Left lung (tissue), 10 donors: ENCODE results near the gene FBXL7. TPM values are rescaled to one million over a fixed set of nuclear protein-coding genes. Genes with fewer than 3 reads are reported as not detected.

ENCODE experiments used
- ATAC-seq: fragments of 200-7000 bp; cut with Tn5 transposase; one replicate; pipeline ENCODE4 v1.9.1; 2020; ENCODE audit warnings: moderate library complexity
- DNase-seq, 4 donors: peaks; one replicate each; pipeline ENCODE4 v3.0.0-alpha.2; 2013 to 2020
- H3K27ac ChIP-seq, 2 donors: fragments of 200-600 bp; sonication (generic) in 1 of 2; one replicate each; pipeline versions ENCODE4 v1.5.0 to v1.8.0; 2020 to 2021
- H3K27me3 ChIP-seq, 2 donors: fragments of 200-600 bp; sonication (generic) in 1 of 2; one replicate each; pipeline versions ENCODE4 v1.5.0 to v1.8.0; 2020 to 2021
- H3K36me3 ChIP-seq, 2 donors: fragments of 200-600 bp; sonication (generic) in 1 of 2; one replicate each; pipeline versions ENCODE4 v1.5.0 to v1.8.0; 2020 to 2021
- H3K4me1 ChIP-seq, 2 donors: fragments of 200-600 bp; one replicate each; pipeline ENCODE4 v1.8.0; 2021
- H3K4me3 ChIP-seq, 2 donors: fragments of 200-600 bp; sonication (generic) in 1 of 2; one replicate each; pipeline versions ENCODE4 v1.5.0 to v1.8.0; 2020 to 2021; ENCODE audit warnings: mild to moderate bottlenecking in 1 of 2
- H3K9me3 ChIP-seq, 2 donors: fragments of 200-600 bp; sonication (generic) in 1 of 2; one replicate each; pipeline versions ENCODE4 v1.5.0 to v1.8.0; 2020 to 2021
- CTCF ChIP-seq, 2 donors: fragments of 200-600 bp; sonication (generic) in 1 of 2; IDR thresholded peaks; one replicate each; pipeline versions ENCODE4 v1.5.0 to v1.8.0; 2021; ENCODE audit warnings: antibody characterized with exemption in 2 of 2
- intact Hi-C, 2 donors: fragments of 100-400 bp; cut with DNase I; formaldehyde crosslinking; loops; one replicate each; pipeline versions ENCODE4 v1.11.2 to v1.14.2; 2022
- polyA plus RNA-seq, 6 donors: library from polyadenylated mRNA; unstranded; fragments of 120-200 nt; gene quantifications; one replicate each; pipeline ENCODE4 v1.2.1, GENCODE V29; 2013; ENCODE audit not compliant: insufficient read length in 6 of 6
- total RNA-seq, 2 donors: library from RNA; stranded (reverse); fragmentation: NEBNext Ultra II Directional; extraction: Animal tissue kit (Norgen Biotek cat#: 25700); gene quantifications; one replicate each; pipeline ENCODE4 v1.2.1, GENCODE V29; 2021
- donor health status: DM: no; HTN: yes; CAD: no.
- donor health status: DM: no; HTN: no; CAD: no.

FBXL7 gene
- total and polyA plus RNA-seq, 8 donors: 12.0 to 32.4 (median 28.1) TPM

- ATAC-seq (no peak), DNase-seq (no peak)
- H3K4me3 ChIP-seq: no peak overlapping the region
- no peak overlapping the region for H3K27ac ChIP-seq
- H3K9me3 ChIP-seq: no peaks in the 10 kb centered on the region
- no peaks in the 10 kb centered on the region for H3K4me1 ChIP-seq
- intact Hi-C loops: no loop called here
- H3K36me3 ChIP-seq: no peaks in the 10 kb centered on the region
- no peak for TF ChIP-seq CTCF (IDR thresholded peaks at IDR 0.05)
- no peaks in the 10 kb centered on the region for H3K27me3 ChIP-seq
These were observed 238.1 kb downstream of the FBXL7 start for GRCh38 chr5:15737871-15738664.

- H3K9me3 ChIP-seq: peaks cover 0 to 9% of the 10 kb centered on the region in 2 donors
- H3K36me3 ChIP-seq: no peaks in the 10 kb centered on the region
- intact Hi-C loops: no loop called here
- no peaks in the 10 kb centered on the region for H3K27me3 ChIP-seq
- no peak overlapping the region for H3K4me3 ChIP-seq
- no peak for TF ChIP-seq CTCF (IDR thresholded peaks at IDR 0.05)
- DNase-seq: no peak
- H3K27ac ChIP-seq: no peak overlapping the region
- no peaks in the 10 kb centered on the region for H3K4me1 ChIP-seq
- ATAC-seq: no peak
These were observed 240.4 kb downstream of the FBXL7 start for GRCh38 chr5:15740383-15740782.

GRCh38 chr5:15741591-15741990, 241.6 kb downstream of the FBXL7 start:
- H3K36me3 ChIP-seq: no peaks in the 10 kb centered on the region
- intact Hi-C loops: no loop called here

GRCh38 chr5:15746833-15747232, 246.9 kb downstream of the FBXL7 start:
- ATAC-seq (peak; percentile 69), DNase-seq (no peak)
- intact Hi-C loops: no loop called here
- Histone ChIP-seq H3K27me3 (no peaks in the 10 kb centered on the region), H3K4me3 (no peak overlapping the region), H3K36me3 (no peaks in the 10 kb centered on the region), H3K27ac (no peak overlapping the region), H3K9me3 (peaks cover 0 to 9% of the 10 kb centered on the region in 2 donors), H3K4me1 (no peaks in the 10 kb centered on the region)
- no peak for TF ChIP-seq CTCF (IDR thresholded peaks at IDR 0.05)

More at GRCh38 chr5:15741591-15741990, 241.6 kb downstream of the FBXL7 start:
- ATAC-seq (no peak), DNase-seq (no peak)
- Histone ChIP-seq H3K27ac (no peak overlapping the region), H3K4me3 (no peak overlapping the region), H3K4me1 (no peaks in the 10 kb centered on the region), H3K9me3 (peaks cover 0 to 9% of the 10 kb centered on the region in 2 donors), H3K27me3 (no peaks in the 10 kb centered on the region)
- TF ChIP-seq CTCF (IDR thresholded peaks at IDR 0.05): no peak

GRCh38 chr5:15748266-15748665, 248.3 kb downstream of the FBXL7 start:
- DNase-seq (no peak), ATAC-seq (no peak)
- intact Hi-C loops: no loop called here
- no peak overlapping the region for H3K27ac ChIP-seq
- no peaks in the 10 kb centered on the region for H3K36me3 ChIP-seq
- TF ChIP-seq CTCF (IDR thresholded peaks at IDR 0.05): no peak
- no peaks in the 10 kb centered on the region for H3K4me1 ChIP-seq
- no peaks in the 10 kb centered on the region for H3K27me3 ChIP-seq
- H3K9me3 ChIP-seq: peaks cover 0 to 8% of the 10 kb centered on the region in 2 donors
- H3K4me3 ChIP-seq: no peak overlapping the region
